Endodermal cell (in vitro differentiated cells): ENCODE data around the gene VAMP4. TPM values are rescaled to one million over a fixed set of nuclear protein-coding genes. Genes with fewer than 3 reads are reported as not detected.

Experiments
- DNase-seq: peaks from one replicate; pipeline ENCODE4 v3.0.0-alpha.2; 2017
- H3K27ac ChIP-seq: 2 replicates; pipeline ENCODE4 v1.5.1; 2013; ENCODE audit warnings: mild to moderate bottlenecking, low read depth, low read length, moderate library complexity
- H3K27me3 ChIP-seq: 2 replicates; pipeline ENCODE4 v1.6.1; 2013; ENCODE audit warnings: mild to moderate bottlenecking, low read length, moderate library complexity; ENCODE audit not compliant: insufficient read depth, control insufficient read depth, poor library complexity, severe bottlenecking
- H3K36me3 ChIP-seq: 2 replicates; pipeline ENCODE4 v1.7.0; 2013; ENCODE audit warnings: mild to moderate bottlenecking, low read length, moderate library complexity; ENCODE audit not compliant: control insufficient read depth, insufficient read depth
- H3K4me1 ChIP-seq: one replicate; pipeline ENCODE4 v1.7.0; 2013; ENCODE audit warnings: low read length; ENCODE audit not compliant: control insufficient read depth, insufficient read depth
- H3K4me3 ChIP-seq: 2 replicates; pipeline ENCODE4 v1.5.1; 2013; ENCODE audit warnings: mild to moderate bottlenecking, low read length, moderate library complexity
- H3K9ac ChIP-seq: 2 replicates; pipeline ENCODE4 v1.6.1; 2013; ENCODE audit warnings: mild to moderate bottlenecking, low read length, moderate library complexity; ENCODE audit not compliant: poor library complexity, severe bottlenecking; ENCODE audit errors: extremely low read depth
- H3K9me3 ChIP-seq: 2 replicates; pipeline ENCODE4 v1.6.1; 2013; ENCODE audit warnings: mild to moderate bottlenecking, low read length, moderate library complexity; ENCODE audit not compliant: control insufficient read depth
- H3K27ac Mint-ChIP-seq: 2 replicates; pipeline ENCODE4 v1.8.0; 2020; ENCODE audit warnings: mixed read lengths
- H3K27me3 Mint-ChIP-seq: 2 replicates; pipeline ENCODE4 v1.8.0; 2021; ENCODE audit warnings: mild to moderate bottlenecking, mixed read lengths; ENCODE audit not compliant: insufficient read depth
- H3K36me3 Mint-ChIP-seq: 2 replicates; pipeline ENCODE4 v1.8.0; 2020; ENCODE audit warnings: low read depth, mixed read lengths
- H3K4me1 Mint-ChIP-seq: 2 replicates; pipeline ENCODE4 v1.8.0; 2020; ENCODE audit warnings: mixed read lengths
- H3K4me3 Mint-ChIP-seq: 2 replicates; pipeline ENCODE4 v1.8.0; 2020; ENCODE audit warnings: mild to moderate bottlenecking, moderate library complexity, mixed read lengths
- H3K9me3 Mint-ChIP-seq: 2 replicates; pipeline ENCODE4 v1.8.0; 2020; ENCODE audit warnings: mild to moderate bottlenecking, mixed read lengths
- CTCF ChIP-seq: fragments of 200-600 bp; sonication (generic); conservative IDR thresholded peaks from 2 replicates; pipeline ENCODE4 v1.5.0; 2021; ENCODE audit warnings: antibody characterized with exemption, mild to moderate bottlenecking
- WGBS, 2 experiments: methylation state at CpG; one replicate each; pipeline versions ENCODE4 v1.1.5 to v1.1.7; 2013; ENCODE audit warnings: missing lambda C conversion rate in 2 of 2, mixed read lengths in 1 of 2; ENCODE audit not compliant: insufficient coverage in 1 of 2, insufficient read length in 1 of 2; 5-methylcytosine and 5-hydroxymethylcytosine counted together
- total RNA-seq, 2 donors: library from RNA; stranded (reverse); fragmentation: NEBNext Ultra II Directional in 1 of 2; extraction: Animal tissue kit (Norgen Biotek cat#: 25700) in 1 of 2; gene quantifications; 2 replicates in 1 of 2; 3 replicates in 1 of 2; pipeline ENCODE4 v1.2.1, GENCODE V29; 2021

The VAMP4 gene
- total RNA-seq, 2 donors from 2014 or later: 6.2 to 6.9 TPM

GRCh38 chr1:171718216-171718615, 23.6 kb downstream of the VAMP4 start:
- peaks cover 7% of the 10 kb centered on the region for H3K9me3 ChIP-seq
- H3K9me3 Mint-ChIP-seq: peaks cover 22% of the 10 kb centered on the region
- H3K36me3 ChIP-seq: no peaks in the 10 kb centered on the region
- no peaks in the 10 kb centered on the region for H3K27me3 ChIP-seq
- no peak overlapping the region for H3K27ac ChIP-seq
- H3K4me1 Mint-ChIP-seq: no peaks in the 10 kb centered on the region
- H3K4me3 Mint-ChIP-seq: no peak overlapping the region
- H3K36me3 Mint-ChIP-seq: peaks cover 8% of the 10 kb centered on the region
- no peak overlapping the region for H3K27ac Mint-ChIP-seq
- no peak for TF ChIP-seq CTCF
- no peak overlapping the region for H3K9ac ChIP-seq
- no peaks in the 10 kb centered on the region for H3K27me3 Mint-ChIP-seq
- DNase-seq: no peak
- WGBS, 2 experiments: 95% methylated on average over 1 of the region's 1 CpG; no CpG with 5 or more reads in 1 of the 2 experiments
- no peak overlapping the region for H3K4me3 ChIP-seq
- H3K4me1 ChIP-seq: no peaks in the 10 kb centered on the region

GRCh38 chr1:171717062-171717718, 24.7 kb downstream of the VAMP4 start:
- H3K36me3 ChIP-seq: no peaks in the 10 kb centered on the region
- Mint-ChIP-seq H3K4me1 (no peaks in the 10 kb centered on the region), H3K27ac (no peak overlapping the region), H3K36me3 (no peaks in the 10 kb centered on the region), H3K9me3 (peaks cover 12% of the 10 kb centered on the region), H3K27me3 (no peaks in the 10 kb centered on the region), H3K4me3 (no peak overlapping the region)
- DNase-seq: no peak
- no peak overlapping the region for H3K9ac ChIP-seq
- H3K4me1 ChIP-seq: no peaks in the 10 kb centered on the region
- no peak overlapping the region for H3K27ac ChIP-seq
- H3K9me3 ChIP-seq: no peaks in the 10 kb centered on the region
- no peak for TF ChIP-seq CTCF
- H3K27me3 ChIP-seq: no peaks in the 10 kb centered on the region
- H3K4me3 ChIP-seq: no peak overlapping the region
- WGBS, 2 experiments: 91 to 100% methylated on average over 1 to 2 of the region's 2 CpGs

GRCh38 chr1:171716616-171717015, 25.2 kb downstream of the VAMP4 start:
- Histone ChIP-seq H3K9ac (no peak overlapping the region), H3K27me3 (no peaks in the 10 kb centered on the region), H3K9me3 (no peaks in the 10 kb centered on the region), H3K4me3 (no peak overlapping the region), H3K36me3 (no peaks in the 10 kb centered on the region), H3K4me1 (no peaks in the 10 kb centered on the region), H3K27ac (no peak overlapping the region)
- H3K27ac Mint-ChIP-seq: no peak overlapping the region
- 84 to 100% methylated on average over 1 to 2 of the region's 3 CpGs for WGBS, 2 experiments
- no peaks in the 10 kb centered on the region for H3K36me3 Mint-ChIP-seq
- H3K4me3 Mint-ChIP-seq: no peak overlapping the region
- H3K27me3 Mint-ChIP-seq: no peaks in the 10 kb centered on the region
- H3K4me1 Mint-ChIP-seq: no peaks in the 10 kb centered on the region
- TF ChIP-seq CTCF: no peak
- no peak for DNase-seq
- peaks cover 7% of the 10 kb centered on the region for H3K9me3 Mint-ChIP-seq
